HG03378 (cell line): ENCODE results near the gene ACTR3.
A peak's percentile ranks its signal among the peaks of the same experiment; 100 is the strongest.
"Not testable (repeated sequence)": the region's sequence is repeated elsewhere in the genome, so short reads cannot be mapped to it uniquely, and the experiment has no call there.

ENCODE experiments used
- ATAC-seq: cut with Tn5 transposase; IDR thresholded peaks from one replicate; pipeline ENCODE4 v1.9.1; 2021; ENCODE audit warnings: mild to moderate bottlenecking, moderate library complexity; ENCODE audit not compliant: unreplicated experiment

ACTR3 gene

DNA sequence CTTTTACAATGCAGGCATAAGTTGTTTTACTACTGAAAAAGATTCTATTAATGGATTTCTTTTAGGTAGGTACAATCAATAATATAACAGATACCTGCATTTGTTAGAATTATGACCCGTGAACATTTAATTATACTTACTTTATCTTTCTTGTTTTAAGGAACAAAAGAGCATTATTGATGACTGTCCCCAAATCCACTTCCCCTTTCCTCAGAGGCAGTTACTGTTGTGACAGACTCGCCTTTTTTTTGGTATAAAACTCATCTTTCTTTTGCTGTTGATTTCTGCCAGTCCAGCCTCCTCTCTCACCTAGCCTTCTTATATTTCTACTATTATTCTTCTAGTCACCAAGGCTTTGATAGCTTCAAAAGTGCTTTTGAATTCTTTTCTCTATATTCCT is 12.1 kb downstream of the ACTR3 start:
- ATAC-seq: no peak

DNA sequence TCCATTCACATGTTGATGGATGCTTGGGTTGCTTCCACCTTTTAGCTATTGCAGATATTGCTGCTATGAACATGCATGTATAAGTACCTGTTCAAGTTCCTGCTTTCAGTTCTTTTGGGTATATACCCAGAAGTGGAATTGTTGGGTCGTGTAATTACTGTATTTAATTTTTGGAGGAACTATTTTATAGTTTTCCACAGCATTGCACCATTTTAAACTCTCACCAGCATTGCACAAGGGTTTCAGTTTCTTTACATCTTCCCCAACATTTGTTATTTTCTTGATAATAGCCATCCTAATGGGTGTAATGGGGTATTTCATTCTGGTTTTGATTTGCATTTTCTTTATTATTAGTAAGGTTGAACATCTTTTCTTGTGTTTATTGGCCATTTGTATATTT is 16.0 kb downstream of the ACTR3 start:
- ATAC-seq: no peak

DNA sequence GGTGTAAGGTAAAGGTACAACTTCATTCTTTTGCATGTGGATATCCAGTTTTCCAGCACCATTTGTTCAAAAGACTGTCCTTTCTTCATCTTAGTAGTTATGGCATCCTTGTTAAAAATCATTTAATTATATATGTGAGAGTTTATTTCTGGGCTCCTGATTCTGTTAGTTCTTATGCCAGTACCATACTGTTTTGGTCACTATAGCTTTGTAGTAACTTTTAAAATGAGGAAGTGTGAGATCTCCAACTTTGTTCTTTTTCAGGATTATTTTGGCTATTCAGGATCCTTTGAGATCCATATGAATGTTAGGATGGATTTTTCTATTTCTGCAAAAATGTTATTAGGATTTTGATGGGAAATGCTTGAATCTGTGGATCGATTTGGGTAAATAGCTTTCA is 16.8 kb downstream of the ACTR3 start:
- ATAC-seq: no peak

DNA sequence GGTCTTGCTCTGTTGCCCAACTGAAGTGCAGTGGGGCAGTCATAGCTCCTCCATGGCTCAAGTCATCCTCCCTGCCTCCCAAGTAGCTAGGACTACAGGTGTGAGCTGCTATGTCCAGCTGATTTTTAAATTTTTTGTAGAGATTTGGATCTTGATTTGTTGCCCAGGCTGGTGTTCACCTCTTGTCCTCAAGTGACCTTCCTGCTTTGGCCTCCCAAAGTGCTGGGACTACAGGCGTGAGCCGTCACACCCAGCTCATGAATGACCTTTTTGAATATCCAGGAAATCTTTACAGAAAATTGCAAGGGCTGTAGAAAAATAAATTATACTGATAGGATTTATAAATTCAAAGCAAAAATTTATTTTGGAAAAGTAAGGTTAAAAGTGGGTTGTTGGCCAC is 17.4 kb downstream of the ACTR3 start:
- no peak for ATAC-seq

DNA sequence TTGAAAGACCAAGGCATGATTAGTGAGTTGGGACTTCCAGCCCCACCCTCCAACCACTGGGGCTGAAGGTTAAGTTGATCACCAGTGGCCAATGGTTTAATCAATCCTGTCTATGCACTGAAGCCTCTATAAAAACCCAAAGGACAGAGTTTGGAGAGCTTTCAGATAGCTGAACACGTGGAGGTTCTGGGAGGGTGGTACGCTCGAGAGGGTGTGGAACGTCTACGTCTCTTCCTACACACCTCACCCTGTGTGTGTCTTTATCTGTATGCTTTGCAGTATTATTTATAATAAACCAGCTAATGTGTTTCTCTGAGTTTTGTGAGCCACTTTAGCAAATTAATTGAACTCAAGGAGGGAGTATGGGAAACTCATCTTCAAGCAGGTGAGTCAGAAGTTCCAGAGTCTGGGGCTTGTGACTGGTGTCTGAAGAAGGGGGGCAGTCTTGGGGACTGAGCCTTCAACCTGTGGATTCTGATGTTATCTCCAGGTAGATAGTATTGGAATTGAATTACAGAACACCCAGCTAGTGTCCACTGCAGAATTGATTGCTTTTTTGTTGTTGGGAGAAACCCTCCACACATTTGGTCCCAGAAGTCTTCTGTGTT is 20.3 kb downstream of the ACTR3 start:
- no peak for ATAC-seq

DNA sequence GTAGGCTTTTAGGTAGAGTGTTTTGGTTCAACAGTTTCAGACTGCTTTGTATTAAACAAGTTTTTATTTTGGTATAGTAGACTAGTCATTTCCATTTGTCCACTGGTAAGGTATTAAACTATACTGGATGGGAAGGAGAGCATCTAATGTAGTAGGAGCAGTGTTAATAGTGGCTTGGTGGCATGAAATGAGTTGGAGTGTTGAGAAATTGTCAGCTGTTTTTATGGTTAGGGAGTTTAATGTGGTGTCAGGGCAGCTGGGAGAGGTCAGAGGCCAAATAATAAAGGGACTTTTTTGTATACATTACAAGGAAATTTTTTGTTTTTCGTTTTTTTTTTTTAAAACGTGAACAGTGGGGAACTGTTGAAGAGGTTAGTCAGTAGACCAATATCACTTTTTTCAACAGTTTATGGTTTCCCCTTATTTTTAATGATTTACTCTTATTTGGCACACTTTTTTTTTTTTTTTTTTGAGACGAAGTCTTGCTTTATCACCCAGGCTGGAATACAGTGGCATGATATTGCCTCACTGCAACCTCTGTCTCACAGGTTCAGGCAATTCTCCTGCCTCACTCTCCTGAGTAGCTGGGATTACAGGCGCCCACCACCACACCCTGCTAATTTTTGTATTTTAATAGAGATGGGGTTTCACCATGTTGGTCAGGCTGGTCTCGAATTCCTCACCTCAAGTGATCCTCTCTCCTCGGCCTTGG is 21.2 kb downstream of the ACTR3 start:
- ATAC-seq: peak; percentile 57

DNA sequence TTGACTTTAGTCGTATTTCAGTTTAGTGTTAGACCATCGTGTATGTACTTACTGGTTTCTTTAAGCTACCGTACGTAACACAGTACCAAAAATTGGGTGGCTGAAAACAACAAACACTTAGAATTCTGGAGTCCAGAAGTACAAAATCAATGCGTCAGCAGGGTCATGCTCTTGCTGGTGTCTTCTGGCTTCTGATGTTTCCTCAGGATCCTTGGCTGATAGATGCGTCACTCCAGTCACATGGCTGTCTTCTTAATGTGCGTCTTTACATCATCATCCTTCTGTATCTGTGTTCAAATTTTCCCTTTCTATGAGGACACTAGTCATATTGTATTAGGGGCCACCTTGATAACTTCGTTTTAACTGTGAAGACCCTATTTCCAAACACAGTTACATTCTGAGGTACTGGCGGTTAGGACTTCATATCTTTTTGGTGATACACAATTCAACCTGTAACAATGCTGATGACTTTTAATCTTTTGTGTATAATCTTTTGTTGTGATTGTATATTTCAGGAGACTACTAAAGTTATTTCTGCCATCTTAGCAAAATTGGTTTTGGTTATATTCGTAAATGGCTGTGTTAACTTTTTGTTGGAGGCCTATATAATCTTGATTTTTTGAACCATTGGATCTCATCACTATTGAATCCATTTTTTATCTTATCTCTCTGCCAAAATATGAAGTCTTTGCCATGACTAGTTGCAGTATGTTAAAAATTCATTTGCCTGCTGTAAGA is 25.4 kb downstream of the ACTR3 start:
- ATAC-seq: no peak

DNA sequence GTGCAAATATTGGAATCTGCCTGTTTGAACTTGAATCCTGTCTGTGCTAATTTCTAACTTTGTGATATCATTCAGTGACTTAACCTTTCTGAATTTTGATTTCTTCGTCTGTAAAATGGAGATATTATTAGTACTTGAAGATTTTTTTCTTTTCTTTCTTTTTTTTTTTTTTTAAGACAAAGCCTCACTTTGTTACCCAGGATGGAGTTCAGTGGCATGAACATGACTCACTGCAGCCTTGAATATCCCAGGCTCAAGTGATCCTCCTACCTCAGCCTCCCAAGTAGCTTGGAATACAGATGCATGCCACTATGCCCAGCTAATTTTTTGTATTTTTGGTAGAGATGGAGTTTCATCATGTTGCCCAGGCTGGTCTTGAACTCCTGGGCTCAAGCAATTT is 28.3 kb downstream of the ACTR3 start:
- no peak for ATAC-seq

DNA sequence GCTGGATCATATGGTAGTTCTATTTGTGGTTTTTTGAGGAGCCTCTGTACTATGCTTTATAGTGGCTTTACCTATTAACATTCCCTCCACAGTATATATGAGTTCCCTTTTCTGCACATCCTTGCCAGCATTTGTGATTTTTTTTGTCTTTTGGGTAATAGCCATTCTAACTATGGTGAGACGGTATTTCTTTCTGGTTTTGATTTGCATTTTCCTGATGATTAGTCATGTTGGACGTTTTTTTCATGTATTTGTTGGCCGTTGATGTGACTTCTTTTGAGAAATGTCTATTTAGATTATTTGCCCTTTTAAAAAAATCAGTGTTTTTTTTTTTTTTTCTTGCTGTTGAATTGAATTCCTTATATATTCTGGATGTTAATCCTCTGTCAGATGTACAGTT is 31.1 kb downstream of the ACTR3 start:
- no peak for ATAC-seq

DNA sequence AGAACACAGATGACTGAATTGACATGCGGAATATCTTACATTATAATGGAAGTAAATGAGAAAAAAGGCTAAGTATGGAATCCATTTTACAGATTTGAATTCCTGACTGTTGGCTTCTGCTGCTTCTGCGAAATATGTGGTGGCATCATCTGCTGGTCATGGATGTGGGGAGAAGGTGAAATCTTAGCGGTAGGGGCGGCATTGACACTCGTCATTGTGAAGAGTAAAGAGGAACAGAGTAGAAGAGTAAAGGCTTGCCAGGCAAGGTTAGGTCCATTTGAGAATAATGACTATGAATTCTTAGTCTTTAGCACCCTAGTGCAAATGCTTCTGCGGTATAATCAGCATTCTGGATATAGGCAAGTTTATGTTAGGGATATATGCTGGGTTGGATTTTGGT is 32.4 kb downstream of the ACTR3 start:
- ATAC-seq: peak; percentile 0

DNA sequence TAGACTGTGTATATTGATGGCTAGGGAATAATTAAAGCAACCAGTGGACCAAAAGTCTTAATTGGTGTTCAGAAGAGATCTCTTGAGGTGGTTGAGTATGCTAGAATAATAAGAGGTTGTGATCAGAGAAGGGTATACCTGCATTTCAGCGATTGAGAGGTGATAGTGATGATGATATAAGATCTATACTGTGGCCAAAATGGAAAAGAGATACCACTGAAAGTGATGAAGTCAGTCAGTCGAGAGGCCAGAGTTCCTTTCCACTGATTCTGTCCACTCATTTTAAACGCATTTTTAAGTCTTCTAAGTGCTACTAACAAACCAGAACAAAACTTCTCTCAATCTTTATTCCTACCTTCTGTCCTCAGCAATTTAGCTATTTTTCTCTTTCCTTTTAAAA is 32.9 kb downstream of the ACTR3 start:
- ATAC-seq: peak; percentile 33

DNA sequence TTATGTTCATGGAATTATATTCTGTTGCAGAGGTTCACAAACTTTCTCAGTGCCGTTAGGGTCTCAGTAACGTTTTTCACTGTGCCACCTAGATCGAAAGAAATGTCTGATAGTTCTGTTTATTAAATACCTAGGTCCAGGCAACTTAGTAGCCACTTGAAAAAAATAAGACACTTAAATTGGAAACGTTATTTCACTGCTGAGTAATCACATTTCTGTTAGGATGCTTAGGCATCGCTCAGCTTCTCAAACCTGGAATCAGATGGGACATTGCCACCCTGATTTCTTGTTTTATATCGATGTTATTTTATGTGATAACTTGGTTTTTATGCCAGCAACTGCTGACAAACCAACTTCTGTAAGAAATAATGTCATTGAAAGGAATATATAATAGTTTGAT is 36.0 kb downstream of the ACTR3 start:
- no peak for ATAC-seq

DNA sequence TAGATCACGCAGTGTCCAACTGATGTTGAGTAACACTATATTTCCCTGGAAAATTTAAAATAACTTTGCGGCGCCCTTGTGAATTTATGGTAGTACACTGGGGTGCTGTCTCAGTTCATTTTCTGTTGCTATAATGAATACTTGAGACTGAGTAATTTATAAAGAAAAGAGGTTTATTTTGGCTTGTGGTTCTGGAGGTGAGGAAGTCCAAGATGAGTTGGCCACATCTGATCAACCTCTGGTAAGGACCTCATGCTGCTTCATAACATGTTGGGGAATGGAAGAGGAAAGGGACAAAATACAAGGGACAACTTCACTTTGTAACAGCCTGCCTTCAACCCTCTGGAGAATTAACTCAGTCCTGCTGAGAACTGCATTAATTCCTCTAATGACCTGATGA is 36.4 kb downstream of the ACTR3 start:
- no peak for ATAC-seq

DNA sequence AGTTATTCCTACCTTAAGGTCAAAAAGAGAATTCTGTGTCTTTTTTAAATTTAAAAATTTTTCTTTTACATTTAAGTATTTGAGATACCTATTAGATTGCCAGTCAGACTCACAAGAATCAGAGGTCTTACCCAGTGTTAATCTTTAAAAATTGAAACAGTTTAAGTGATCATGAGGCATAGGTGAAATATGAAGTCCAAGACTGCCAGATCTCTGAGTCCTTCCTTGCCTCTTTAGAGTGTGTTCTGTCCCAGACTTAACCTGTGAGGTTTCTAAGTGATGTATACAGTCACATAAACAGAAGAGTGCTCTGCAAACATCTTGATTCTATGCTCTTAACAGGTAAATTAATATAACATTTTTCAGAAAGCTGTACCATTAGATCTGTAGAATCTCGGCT is 40.6 kb downstream of the ACTR3 start:
- no peak for ATAC-seq

DNA sequence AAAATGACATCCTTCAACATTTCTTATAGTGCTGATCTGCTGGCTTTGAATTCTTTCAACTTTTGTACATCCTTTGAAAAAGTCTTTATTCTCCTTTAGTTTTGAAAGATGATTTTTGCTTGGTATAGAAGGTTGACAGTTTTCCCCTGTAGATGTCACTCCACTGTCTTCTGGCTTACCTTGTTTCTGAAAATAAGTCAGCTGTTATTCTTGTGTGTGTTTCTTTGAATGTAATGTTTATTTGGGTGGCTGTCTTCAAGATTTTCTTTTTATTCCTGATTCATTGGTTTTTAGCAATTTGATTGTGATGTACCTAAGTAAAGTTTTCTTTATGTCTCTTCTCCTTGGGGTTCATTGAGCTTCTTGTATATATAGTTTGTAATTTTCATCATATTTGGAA is 47.6 kb downstream of the ACTR3 start:
- no peak for ATAC-seq

DNA sequence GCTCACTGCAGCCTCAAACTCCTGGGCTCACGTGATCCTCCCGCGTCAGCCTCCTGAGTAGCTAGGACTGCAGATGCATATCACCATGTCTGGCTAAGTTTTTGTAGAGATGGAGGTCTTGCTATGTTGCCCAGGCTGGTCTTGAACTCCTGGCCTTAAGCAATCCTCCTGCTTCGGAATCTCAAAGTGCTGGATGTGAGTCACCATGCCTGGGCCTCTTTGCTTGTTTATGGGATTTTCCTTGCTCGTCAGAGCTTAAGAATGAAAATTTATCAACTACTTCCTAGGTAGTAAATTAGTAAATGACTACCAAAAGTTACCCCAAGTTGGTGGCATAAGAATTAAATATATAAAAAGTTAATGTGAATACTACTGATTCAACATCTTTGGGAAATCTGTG is 51.0 kb downstream of the ACTR3 start:
- no peak for ATAC-seq

DNA sequence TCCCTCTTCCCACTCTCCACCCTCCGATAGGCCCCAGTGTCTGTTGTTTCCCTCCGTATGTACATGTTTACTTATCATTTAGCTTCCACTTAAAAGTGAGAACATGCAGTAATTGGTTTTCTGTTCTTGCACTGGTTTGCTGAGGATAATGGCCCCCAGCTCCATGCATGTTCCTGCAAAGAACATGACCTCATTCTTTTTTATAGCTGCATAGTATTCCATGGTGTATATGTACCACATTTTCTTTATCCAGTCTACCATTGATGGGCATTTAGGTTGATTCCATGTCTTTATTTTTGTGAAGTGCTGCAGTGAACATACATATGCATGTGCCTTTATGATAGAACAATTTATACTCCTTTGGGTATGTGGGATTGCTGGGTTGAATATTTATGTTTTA is 55.9 kb downstream of the ACTR3 start:
- ATAC-seq: not testable (repeated sequence)

DNA sequence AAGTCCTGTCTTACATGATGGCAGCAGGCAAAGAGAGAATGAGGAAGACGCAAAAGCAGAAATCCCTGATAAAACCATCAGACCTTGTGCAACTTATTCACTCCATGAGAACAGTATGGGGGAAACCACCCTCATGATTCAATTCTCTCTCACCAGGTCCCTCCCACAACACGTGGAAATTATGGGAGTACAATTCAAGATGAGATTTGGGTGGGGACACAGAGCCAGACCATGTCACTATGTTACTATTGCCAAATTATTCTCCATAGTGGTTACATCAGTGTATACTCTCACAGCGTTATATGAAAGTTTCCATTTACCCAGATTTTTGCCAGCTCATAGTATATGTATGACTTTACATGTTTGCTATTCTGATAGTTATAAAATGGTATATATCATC is 61.0 kb downstream of the ACTR3 start:
- not testable (repeated sequence) for ATAC-seq

DNA sequence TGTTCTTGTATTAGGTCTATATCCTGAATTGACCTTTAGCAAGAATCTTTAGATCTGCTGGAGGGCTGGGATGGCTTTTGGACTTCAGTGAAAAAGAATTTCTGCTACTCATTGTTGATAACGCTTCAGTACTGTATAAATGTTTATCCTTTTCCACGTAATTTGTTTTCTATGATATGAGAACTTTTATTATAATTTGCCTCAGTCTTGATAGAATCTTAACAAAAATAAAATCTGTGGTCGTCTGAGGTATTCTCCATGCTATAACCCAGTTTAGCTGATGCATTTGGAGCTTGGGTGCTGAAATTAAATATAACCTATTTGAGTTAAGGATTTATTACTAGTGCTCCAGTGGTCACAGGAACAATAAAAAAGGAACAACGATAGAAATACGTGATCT is 71.1 kb downstream of the ACTR3 start:
- no peak for ATAC-seq

DNA sequence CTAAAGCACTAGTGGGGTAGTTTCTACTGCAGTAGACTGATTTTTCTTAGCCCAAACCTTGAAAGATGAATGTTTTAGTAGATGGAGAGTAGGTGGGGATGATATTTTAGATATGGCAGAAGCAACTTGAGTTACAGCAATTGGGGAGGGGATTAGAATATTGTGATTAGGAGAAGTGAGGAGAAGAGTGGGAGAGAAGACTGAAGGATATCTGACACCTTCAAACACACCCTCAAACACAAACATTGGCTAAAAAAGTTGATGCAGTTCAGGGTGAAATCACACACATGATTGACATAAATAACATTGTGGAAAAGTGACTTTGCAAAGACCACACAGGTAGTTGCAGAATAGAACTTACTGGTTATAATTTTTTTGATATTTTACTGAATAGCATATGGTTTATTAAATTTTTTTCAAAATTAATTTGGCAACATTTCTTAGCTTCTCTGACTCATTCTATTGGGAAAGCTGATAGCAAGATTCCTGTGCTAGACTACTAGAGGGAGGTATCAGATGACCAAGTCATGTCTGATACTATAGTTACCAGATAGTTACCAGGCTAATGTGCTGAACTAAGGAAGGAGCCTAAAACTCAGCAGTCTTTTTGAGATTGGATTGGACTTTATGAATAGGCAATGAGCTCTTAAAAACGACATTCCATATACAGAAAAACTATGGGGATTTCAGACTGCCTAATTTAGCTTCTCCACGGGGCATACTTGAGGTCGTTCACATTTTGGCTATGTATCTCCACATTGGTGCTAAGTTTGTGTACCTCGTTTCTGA is 73.0 kb downstream of the ACTR3 start:
- ATAC-seq: no peak

DNA sequence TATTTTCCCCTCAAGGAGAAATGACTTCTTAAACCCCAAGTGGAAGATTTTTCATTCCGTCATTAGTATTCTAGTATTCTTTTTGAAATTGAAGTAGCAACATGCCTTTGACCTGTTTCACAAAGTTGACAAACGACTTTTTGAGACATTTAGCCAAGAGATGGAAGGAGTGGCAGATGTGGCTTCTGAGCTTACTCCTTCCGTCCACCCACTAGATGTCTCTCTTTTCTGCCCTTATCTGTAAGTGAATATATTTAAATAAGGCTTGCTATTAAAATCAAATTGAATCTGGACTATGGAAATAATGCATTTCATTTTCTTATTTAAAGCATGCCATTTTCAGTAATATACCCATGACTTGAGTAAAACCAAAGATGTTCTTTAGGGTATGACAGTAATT is 74.1 kb downstream of the ACTR3 start:
- ATAC-seq: no peak

DNA sequence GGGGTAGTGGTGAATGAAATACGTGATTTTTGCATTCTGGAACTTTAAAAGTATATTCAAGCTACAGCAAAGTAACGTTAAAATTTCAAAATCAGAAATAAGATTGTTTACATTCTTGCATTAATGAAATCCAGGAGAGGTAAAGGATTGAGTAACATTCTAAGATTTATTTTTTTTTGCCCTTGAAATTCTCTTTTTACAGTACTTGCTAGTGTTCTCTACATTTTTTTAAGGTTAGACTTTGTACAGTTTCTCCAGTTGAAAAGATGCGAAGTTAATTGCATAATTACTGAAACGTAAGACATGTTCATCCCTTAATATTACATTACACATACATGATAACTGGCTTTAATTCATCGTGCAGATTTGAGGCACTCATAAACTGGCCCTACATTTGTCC is 74.5 kb downstream of the ACTR3 start:
- no peak for ATAC-seq
